HEK293 (cell line): ENCODE data around the gene C1QTNF12.

Source experiments
- CTCF ChIA-PET: fragments of 350-600 bp; formaldehyde crosslinking; extraction: SDS; loops from one replicate; lab custom pipeline; 2021; ENCODE audit warnings: antibody characterized with exemption; lab: Yijun Ruan, JAX
- POLR2A ChIA-PET: fragments of 300-600 bp; formaldehyde crosslinking; extraction: SDS; loops from one replicate; lab custom pipeline; 2020; ENCODE audit warnings: antibody characterized with exemption, inconsistent platforms; lab: Yijun Ruan, JAX
- H3K27ac ChIP-seq: fragments of 200-500 bp; sonication (Bioruptor generic); 2 replicates; pipeline ENCODE4 v1.5.1; 2014; ENCODE audit warnings: low read depth, low read length, control low read depth, inconsistent platforms; ENCODE audit errors: extremely low read depth
- H3K36me3 ChIP-seq, 2 experiments: fragments of 200-500 bp in 1 of 2; sonication (Bioruptor generic) in 1 of 2; 1 replicate in 1 of 2; 2 replicates in 1 of 2; pipeline ENCODE4 v1.5.1; 2014 to 2017; ENCODE audit warnings: inconsistent platforms in 2 of 2, low read length in 2 of 2; ENCODE audit not compliant: control insufficient read depth in 2 of 2, insufficient read depth in 1 of 2
- H3K4me1 ChIP-seq: fragments of 200-500 bp; sonication (Bioruptor generic); 2 replicates; pipeline ENCODE4 v1.5.1; 2014; ENCODE audit warnings: mild to moderate bottlenecking, low read length, inconsistent platforms; ENCODE audit not compliant: control insufficient read depth, insufficient read depth
- H3K4me3 ChIP-seq: 2 replicates; pipeline ENCODE4 v1.5.1; 2011; ENCODE audit warnings: low read depth, mild to moderate bottlenecking, control low read depth, low read length, moderate library complexity
- H3K9me3 ChIP-seq: fragments of 200-500 bp; sonication (Bioruptor generic); 2 replicates; pipeline ENCODE4 v1.5.1; 2014; ENCODE audit warnings: low read depth, low read length, inconsistent platforms; ENCODE audit not compliant: control insufficient read depth, insufficient read depth
- HOXC10 ChIP-seq: sonication (generic); formaldehyde crosslinking; IDR thresholded peaks from 2 replicates; pipeline ENCODE4 v1.8.1; 2023; ENCODE audit warnings: mild to moderate bottlenecking, missing genetic modification reagents
- SCRT2 ChIP-seq: fragments of 450-650 bp; formaldehyde crosslinking; IDR thresholded peaks from 2 replicates; pipeline ENCODE4 v1.5.1; 2016; ENCODE audit warnings: missing biosample characterization, missing genetic modification characterization
- SP7 ChIP-seq: fragments of 450-650 bp; formaldehyde crosslinking; IDR thresholded peaks from 2 replicates; pipeline ENCODE4 v1.5.1; 2016; ENCODE audit warnings: missing biosample characterization, missing genetic modification characterization
- TCF7L2 ChIP-seq: IDR thresholded peaks from 2 replicates; pipeline ENCODE4 v1.6.1; 2011; ENCODE audit warnings: low read depth, mild to moderate bottlenecking, inconsistent platforms, low read length, moderate library complexity, borderline replicate concordance
- ZBTB1 ChIP-seq: fragments of 450-650 bp; formaldehyde crosslinking; IDR thresholded peaks from 2 replicates; pipeline ENCODE4 v1.5.1; 2016; ENCODE audit warnings: missing biosample characterization, missing genetic modification characterization
- ZBTB8A ChIP-seq: fragments of 450-650 bp; formaldehyde crosslinking; IDR thresholded peaks from 2 replicates; pipeline ENCODE4 v1.5.1; 2016; ENCODE audit warnings: missing biosample characterization, missing genetic modification characterization
- ZFP3 ChIP-seq: fragments of 450-650 bp; formaldehyde crosslinking; IDR thresholded peaks from 2 replicates; pipeline ENCODE4 v1.5.1; 2016; ENCODE audit warnings: low read depth, missing biosample characterization, missing genetic modification characterization
- ZNF138 ChIP-seq: fragments of 450-650 bp; formaldehyde crosslinking; IDR thresholded peaks from 2 replicates; pipeline ENCODE4 v1.5.1; 2016; ENCODE audit warnings: missing biosample characterization, missing genetic modification characterization, borderline replicate concordance
- ZNF24 ChIP-seq: fragments of 450-650 bp; formaldehyde crosslinking; IDR thresholded peaks from 2 replicates; pipeline ENCODE4 v1.5.1; 2016; ENCODE audit warnings: missing biosample characterization, missing genetic modification characterization
- ZNF350 ChIP-seq: fragments of 450-650 bp; formaldehyde crosslinking; IDR thresholded peaks from 2 replicates; pipeline ENCODE4 v1.5.0; 2017; ENCODE audit warnings: missing biosample characterization, mild to moderate bottlenecking, missing genetic modification characterization
- ZNF473 ChIP-seq: fragments of 450-650 bp; formaldehyde crosslinking; IDR thresholded peaks from 2 replicates; pipeline ENCODE4 v1.5.1; 2017; ENCODE audit warnings: missing biosample characterization, missing genetic modification characterization
- ZNF530 ChIP-seq: fragments of 450-650 bp; formaldehyde crosslinking; IDR thresholded peaks from 2 replicates; pipeline ENCODE4 v1.5.1; 2016; ENCODE audit warnings: low read depth, missing biosample characterization, missing genetic modification characterization
- ZNF560 ChIP-seq: fragments of 450-650 bp; formaldehyde crosslinking; IDR thresholded peaks from 2 replicates; pipeline ENCODE4 v1.5.1; 2017; ENCODE audit warnings: missing biosample characterization, missing genetic modification characterization, borderline replicate concordance
- ZNF830 ChIP-seq: fragments of 450-650 bp; IDR thresholded peaks from 2 replicates; pipeline ENCODE4 v1.5.0; 2018; ENCODE audit warnings: missing biosample characterization, missing genetic modification characterization, low read depth, mild to moderate bottlenecking, moderate library complexity
- TF ChIP-seq, protein P1 (sequence below): fragments of 450-650 bp; formaldehyde crosslinking; IDR thresholded peaks from 2 replicates; pipeline ENCODE4 v1.5.1; 2016; ENCODE audit warnings: missing biosample characterization, missing genetic modification characterization
- TF ChIP-seq, protein P2 (sequence below): fragments of 450-650 bp; formaldehyde crosslinking; IDR thresholded peaks from 2 replicates; pipeline ENCODE4 v1.5.1; 2016; ENCODE audit warnings: missing biosample characterization, missing genetic modification characterization, borderline replicate concordance
- TF ChIP-seq, protein P3 (sequence below): fragments of 450-650 bp; formaldehyde crosslinking; IDR thresholded peaks from 2 replicates; pipeline ENCODE4 v1.5.1; 2016; ENCODE audit warnings: missing biosample characterization, missing genetic modification characterization
- TF ChIP-seq, protein P4 (sequence below): fragments of 450-650 bp; formaldehyde crosslinking; IDR thresholded peaks from 2 replicates; pipeline ENCODE4 v1.5.1; 2016; ENCODE audit warnings: missing biosample characterization, missing genetic modification characterization
- TF ChIP-seq, protein P5 (sequence below): fragments of 450-650 bp; formaldehyde crosslinking; IDR thresholded peaks from 2 replicates; pipeline ENCODE4 v1.5.1; 2016; ENCODE audit warnings: missing biosample characterization, missing genetic modification characterization
- TF ChIP-seq, protein P6 (sequence below): fragments of 450-650 bp; formaldehyde crosslinking; IDR thresholded peaks from 2 replicates; pipeline ENCODE4 v1.5.1; 2017; ENCODE audit warnings: missing biosample characterization, missing genetic modification characterization

C1QTNF12 gene

DNA sequence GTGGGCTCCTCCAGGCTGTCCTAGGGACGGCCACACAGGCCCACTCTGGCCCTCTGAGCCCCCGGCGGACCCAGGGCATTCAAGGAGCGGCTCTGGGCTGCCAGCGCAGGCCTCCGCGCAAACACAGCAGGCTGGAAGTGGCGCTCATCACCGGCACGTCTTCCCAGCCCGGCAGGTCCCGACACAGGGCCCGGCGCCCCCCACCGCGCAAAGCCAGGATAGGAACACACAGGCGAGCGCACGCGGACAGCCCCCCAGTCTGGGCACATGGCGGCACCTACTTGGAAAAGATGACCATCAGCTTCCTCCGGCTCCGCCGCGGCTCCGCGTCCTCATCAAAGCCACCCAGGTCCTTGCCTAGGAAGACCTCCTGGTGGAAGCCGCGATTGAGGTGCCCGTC, 18.3 kb downstream of the C1QTNF12 start:
- CTCF ChIA-PET, result no interaction called here
- H3K4me3 ChIP-seq, result no peak overlapping the region
- H3K27ac ChIP-seq, result no peak overlapping the region
- peaks cover 0 to 68% of the 10 kb centered on the region in 2 experiments; a peak in 2 of 3 replicates for H3K36me3 ChIP-seq
- H3K9me3 ChIP-seq, result no peaks in the 10 kb centered on the region
- TF ChIP-seq ZNF530 (tag by site-specific recombination) (no peak), SCRT2 (tag by site-specific recombination) (0 out of 2 replicates have a peak, but pooled peaks have one; percentile 1)
- TF ChIP-seq, all 188 proteins: peak for 1
- no peaks in the 10 kb centered on the region; the same call in 1 of the 2 replicates for H3K4me1 ChIP-seq
- POLR2A ChIA-PET, result no interaction called here

DNA sequence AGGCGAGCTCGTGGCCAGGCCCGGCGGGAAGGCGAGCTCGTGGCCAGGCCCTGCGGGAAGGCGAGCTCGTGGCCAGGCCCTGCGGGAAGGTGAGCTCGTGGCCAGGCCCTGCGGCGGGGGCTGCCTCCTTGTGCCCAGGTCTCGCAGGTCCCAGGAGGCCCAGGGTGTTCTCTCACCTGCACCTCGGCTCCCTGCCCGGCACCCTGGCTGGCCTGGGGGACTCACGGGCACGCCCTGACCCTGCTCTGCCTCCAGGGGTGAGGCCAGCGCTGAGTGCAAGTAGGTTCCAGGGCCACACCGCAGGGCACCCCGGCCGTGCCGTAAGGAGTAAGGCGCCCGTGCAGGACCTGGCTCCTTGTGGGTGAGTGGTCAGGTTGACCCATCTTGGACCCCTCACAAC, 19.1 kb downstream of the C1QTNF12 start:
- H3K36me3 ChIP-seq, result peaks cover 0 to 76% of the 10 kb centered on the region in 2 experiments; a peak in 2 of 3 replicates
- ChIA-PET CTCF (no interaction called here), POLR2A (no interaction called here)
- no peak overlapping the region for H3K27ac ChIP-seq
- H3K9me3 ChIP-seq, result no peaks in the 10 kb centered on the region
- H3K4me3 ChIP-seq, result no peak overlapping the region
- no peaks in the 10 kb centered on the region; the same call in 1 of the 2 replicates for H3K4me1 ChIP-seq
- TF ChIP-seq ZBTB8A (no peak), HOXC10 (CRISPR knock-in tag) (no peak), TCF7L2 (no peak), ZNF350 (tag by site-specific recombination) (no peak), SP7 (tag by site-specific recombination) (no peak), ZNF473 (no peak), ZFP3 (no peak), ZNF830 (no peak), ZNF560 (tag by site-specific recombination) (no peak), ZNF24 (no peak), ZBTB1 (tag by site-specific recombination) (no peak), ZNF138 (tag by site-specific recombination) (no peak)
- TF ChIP-seq, protein P1, sequence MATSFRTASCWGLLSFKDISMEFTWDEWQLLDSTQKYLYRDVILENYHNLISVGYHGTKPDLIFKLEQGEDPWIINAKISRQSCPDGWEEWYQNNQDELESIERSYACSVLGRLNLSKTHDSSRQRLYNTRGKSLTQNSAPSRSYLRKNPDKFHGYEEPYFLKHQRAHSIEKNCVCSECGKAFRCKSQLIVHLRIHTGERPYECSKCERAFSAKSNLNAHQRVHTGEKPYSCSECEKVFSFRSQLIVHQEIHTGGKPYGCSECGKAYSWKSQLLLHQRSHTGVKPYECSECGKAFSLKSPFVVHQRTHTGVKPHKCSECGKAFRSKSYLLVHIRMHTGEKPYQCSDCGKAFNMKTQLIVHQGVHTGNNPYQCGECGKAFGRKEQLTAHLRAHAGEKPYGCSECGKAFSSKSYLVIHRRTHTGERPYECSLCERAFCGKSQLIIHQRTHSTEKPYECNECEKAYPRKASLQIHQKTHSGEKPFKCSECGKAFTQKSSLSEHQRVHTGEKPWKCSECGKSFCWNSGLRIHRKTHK (tag by site-specific recombination), result no peak
- TF ChIP-seq, protein P2, sequence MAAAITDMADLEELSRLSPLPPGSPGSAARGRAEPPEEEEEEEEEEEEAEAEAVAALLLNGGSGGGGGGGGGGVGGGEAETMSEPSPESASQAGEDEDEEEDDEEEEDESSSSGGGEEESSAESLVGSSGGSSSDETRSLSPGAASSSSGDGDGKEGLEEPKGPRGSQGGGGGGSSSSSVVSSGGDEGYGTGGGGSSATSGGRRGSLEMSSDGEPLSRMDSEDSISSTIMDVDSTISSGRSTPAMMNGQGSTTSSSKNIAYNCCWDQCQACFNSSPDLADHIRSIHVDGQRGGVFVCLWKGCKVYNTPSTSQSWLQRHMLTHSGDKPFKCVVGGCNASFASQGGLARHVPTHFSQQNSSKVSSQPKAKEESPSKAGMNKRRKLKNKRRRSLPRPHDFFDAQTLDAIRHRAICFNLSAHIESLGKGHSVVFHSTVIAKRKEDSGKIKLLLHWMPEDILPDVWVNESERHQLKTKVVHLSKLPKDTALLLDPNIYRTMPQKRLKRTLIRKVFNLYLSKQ, result no peak
- TF ChIP-seq, protein P3, sequence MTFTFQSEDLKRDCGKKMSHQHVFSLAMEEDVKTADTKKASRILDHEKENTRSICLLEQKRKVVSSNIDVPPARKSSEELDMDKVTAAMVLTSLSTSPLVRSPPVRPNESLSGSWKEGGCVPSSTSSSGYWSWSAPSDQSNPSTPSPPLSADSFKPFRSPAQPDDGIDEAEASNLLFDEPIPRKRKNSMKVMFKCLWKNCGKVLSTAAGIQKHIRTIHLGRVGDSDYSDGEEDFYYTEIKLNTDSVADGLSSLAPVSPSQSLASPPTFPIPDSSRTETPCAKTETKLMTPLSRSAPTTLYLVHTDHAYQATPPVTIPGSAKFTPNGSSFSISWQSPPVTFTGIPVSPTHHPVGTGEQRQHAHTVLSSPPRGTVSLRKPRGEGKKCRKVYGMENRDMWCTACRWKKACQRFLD (tag by site-specific recombination), result no peak
- TF ChIP-seq, protein P4, sequence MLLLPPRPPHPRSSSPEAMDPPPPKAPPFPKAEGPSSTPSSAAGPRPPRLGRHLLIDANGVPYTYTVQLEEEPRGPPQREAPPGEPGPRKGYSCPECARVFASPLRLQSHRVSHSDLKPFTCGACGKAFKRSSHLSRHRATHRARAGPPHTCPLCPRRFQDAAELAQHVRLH (tag by site-specific recombination), result no peak
- TF ChIP-seq, protein P5, sequence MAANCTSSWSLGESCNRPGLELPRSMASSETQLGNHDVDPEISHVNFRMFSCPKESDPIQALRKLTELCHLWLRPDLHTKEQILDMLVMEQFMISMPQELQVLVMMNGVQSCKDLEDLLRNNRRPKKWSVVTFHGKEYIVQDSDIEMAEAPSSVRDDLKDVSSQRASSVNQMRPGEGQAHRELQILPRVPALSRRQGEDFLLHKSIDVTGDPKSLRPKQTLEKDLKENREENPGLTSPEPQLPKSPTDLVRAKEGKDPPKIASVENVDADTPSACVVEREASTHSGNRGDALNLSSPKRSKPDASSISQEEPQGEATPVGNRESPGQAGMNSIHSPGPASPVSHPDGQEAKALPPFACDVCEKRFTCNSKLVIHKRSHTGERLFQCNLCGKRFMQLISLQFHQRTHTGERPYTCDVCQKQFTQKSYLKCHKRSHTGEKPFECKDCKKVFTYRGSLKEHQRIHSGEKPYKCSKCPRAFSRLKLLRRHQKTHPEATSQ, result no peak
- TF ChIP-seq, protein P6, sequence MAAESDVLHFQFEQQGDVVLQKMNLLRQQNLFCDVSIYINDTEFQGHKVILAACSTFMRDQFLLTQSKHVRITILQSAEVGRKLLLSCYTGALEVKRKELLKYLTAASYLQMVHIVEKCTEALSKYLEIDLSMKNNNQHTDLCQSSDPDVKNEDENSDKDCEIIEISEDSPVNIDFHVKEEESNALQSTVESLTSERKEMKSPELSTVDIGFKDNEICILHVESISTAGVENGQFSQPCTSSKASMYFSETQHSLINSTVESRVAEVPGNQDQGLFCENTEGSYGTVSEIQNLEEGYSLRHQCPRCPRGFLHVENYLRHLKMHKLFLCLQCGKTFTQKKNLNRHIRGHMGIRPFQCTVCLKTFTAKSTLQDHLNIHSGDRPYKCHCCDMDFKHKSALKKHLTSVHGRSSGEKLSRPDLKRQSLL (tag by site-specific recombination), result no peak
